ENCODE results near the gene SLC13A2. TPM values are rescaled to one million over a fixed set of nuclear protein-coding genes. Genes with fewer than 3 reads are reported as not detected.
"Not testable (repeated sequence)": the region's sequence is repeated elsewhere in the genome, so short reads cannot be mapped to it uniquely, and the experiment has no call there.

The SLC13A2 gene
- polyA plus RNA-seq, 3 donors, result 12.2 to 16.7 (median 13.3) TPM

DNA sequence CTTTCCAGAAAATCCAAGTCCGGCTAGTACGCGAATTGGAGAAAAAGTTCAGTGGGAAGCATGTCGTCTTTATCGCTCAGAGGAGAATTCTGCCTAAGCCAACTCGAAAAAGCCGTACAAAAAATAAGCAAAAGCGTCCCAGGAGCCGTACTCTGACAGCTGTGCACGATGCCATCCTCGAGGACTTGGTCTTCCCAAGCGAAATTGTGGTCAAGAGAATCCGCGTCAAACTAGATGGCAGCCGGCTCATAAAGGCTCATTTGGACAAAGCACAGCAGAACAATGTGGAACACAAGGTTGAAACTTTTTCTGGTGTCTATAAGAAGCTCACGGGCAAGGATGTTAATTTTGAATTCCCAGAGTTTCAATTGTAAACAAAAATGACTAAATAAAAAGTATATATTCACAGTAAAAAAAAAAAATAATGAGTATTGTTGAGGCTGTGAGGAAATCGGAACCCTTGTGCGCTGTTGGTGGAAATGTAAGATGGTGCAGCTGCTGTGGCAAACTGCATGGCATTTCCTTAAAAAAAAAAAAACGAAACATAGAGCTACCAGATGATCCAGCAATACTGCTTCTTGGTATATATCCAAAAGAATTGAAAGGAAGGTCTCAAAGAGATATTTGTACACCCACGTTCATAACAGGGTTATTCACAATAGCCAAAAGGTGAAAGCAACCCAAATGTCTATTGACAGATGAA is 5.3 kb upstream of the SLC13A2 start:
- DNase-seq (ENCODE audit: extremely low read depth in 1 of 11, low read depth in 9 of 11, low spot score in 4 of 11), result not testable (repeated sequence)

DNA sequence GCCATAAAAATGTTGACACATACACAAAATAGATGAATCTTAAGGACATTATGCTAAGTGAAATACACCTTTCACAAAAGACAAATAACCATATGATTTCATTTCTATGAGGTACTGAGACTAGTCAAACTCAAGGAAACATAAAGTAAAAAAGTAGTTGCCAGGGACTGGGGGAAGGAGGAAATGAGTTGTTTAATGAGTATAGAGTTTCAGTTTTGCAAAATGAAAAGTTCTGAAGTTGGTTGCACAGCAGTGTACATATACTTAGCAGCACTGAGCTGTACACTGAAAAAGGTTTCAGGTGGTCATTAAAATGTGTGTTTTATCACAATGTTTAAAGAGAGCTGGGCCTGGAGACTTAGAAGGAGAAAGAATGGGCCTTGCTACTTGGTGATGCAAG is 4.7 kb upstream of the SLC13A2 start:
- DNase-seq (ENCODE audit: extremely low read depth in 1 of 11, low read depth in 9 of 11, low spot score in 4 of 11), result no peak

DNA sequence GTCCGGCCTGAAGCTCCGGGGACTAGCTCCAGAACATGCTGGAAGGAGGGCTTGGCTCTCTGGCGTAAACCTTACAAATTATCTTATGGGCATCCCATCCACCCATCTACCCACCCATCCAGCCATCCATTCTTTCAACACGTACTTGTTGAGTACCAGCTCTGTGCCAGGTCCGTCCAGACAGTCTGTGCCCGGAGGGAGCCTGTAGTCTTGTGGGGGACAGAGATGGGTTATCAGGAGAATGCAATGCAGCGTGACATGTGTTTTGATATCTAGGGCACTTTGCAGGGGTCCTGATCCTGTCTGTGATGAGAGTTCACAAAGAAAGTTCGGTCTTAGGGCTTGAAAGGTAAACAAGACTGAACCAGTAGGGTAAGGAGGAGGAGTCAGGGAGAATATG is 4.1 kb upstream of the SLC13A2 start:
- DNase-seq (ENCODE audit: extremely low read depth in 1 of 11, low read depth in 9 of 11, low spot score in 4 of 11), result no peak

DNA sequence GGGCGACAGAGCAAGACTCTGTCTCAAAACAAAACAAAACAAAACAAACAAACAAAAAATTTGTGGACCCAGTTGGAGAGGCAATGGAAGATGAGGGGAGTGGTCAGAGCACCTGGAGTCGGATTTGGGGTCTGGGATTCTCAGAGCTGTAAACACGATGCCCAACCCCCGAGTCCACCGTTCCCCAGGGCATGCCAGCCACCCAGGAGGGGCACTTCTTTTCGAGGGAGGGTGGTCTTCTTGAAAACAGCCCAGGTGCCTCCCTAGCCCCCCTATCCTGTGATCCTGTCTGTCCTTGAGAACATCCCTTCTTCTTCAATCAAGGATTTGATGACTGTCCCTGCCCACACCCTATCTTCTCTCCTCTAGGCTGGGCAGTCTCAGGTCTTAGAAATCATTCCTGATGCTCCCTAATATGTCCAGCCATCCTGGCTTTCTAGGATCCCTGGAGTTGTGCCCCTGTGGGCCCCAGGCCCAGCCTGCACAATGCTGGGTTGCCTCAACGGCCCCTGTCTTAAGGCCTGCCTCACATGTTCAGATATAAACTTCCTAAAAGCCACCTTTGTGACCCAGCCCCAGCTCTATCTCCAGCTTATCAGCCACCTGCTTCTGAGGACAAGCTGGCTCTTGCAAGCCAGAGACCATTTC is 3.1 kb upstream of the SLC13A2 start:
- no peak for DNase-seq (ENCODE audit: extremely low read depth in 1 of 11, low read depth in 9 of 11, low spot score in 4 of 11)

DNA sequence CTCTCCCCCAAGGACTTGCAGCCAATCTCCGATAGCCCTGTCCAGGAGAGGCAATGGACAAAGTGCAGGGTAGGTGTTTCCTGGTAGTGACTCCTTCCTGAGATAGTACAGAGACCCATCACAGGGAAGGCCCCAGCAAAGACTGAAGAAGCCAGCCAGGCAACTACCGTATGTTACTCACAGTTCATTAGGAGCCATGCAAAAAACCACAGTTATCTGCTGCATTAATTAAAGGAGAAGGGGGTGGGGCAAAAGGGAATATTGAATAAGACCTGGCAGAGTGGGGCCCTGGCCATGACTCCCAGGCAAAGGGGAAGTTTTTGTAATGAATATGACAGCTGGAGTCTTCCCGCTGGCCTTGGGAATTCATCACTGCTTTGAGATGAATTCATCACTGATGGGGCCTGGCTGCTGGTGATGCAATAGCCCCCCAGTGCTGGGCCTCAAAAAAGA is 2.5 kb upstream of the SLC13A2 start:
- no peak for DNase-seq (ENCODE audit: extremely low read depth in 1 of 11, low read depth in 9 of 11, low spot score in 4 of 11)

DNA sequence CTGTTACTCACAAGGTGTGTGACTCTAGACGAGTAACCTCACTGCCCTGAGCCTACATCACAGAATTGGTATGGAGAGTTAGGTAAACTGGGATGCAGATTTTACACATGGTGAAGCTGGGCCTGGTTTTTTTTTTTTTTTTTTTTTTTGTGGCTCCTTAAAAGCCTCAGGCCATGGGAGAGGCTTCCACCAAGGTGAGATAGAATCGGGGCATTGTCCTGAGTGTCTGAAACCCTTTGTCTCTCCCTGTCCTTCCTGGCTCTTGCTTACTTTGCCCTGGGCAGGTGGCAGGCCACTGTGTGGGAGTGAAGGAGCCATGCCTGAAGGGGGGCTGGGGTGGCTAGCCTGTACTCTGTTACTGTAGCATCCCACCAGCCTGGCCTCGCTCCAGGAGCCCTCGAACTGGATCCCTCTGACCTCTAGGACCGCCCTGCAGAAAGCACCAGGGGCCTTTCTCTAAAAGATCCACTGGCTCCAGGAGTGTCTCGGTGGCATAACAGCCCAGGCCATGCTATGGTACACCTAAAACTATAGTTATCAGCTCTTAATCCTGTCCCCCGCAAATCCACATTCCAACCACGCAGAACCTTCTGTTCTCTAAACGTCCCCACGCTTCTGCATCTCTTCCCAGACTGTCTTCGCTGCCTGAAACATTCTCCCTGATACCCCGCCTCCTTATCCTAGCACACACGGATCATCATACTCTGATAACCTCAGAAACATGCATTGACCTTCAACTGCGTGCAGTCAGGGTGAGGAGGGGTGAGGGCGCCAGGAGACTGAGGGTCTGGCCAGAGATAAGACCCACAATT is 1.7 kb upstream of the SLC13A2 start:
- DNase-seq (ENCODE audit: extremely low read depth in 1 of 11, low read depth in 9 of 11, low spot score in 4 of 11), result no peak

DNA sequence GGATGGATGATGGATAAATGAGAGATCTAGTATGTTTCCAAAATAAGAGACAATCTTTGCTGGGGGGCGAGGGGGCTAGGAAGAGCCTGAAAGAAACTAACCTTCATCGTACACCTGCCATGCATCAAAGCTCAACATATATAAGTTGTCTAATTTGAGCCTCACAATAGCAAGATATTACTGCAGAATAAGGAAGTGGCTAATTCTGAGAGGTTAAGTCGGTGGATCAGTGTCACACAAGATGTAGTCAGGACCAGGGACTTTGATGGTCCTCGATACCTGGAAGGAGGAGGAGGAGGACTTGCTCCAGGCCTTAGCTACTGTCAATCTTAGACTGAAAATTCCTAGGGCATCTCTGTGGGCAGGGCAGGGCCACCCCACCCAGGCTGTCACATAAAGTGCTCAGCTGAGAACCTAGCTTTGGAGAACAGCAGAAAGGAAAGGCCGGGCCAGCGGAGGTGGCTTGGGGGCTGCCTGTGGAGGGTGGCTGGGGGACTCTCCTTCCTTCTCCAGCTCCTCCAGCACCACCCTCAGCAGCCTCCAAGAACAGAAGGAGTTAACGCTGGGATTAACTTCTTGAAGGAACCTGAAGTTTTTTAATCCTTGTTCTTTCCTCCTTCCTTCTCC is 460 bp upstream of the SLC13A2 start:
- DNase-seq (ENCODE audit: extremely low read depth in 1 of 11, low read depth in 9 of 11, low spot score in 4 of 11), result no peak

DNA sequence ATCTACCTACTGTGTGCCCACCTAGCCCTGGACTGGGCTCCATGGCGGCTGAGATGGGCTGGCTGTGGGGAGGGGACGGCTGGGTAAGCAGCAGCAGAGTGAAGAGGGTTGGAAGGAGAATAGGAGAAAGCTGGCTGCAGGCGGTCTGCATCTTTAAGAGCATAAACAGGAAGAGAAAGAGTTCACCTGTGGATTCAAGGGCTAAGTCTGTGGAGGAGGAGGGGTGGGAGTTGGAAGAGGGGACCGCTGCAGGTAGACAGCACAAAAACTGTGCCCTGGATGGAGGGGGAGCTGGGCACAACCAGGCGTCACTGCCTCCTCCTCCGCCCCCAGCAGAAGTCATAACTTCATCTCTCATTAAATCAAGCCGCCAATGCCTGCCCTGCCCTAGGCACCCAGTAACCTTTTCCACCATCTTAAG is 677 bp downstream of the SLC13A2 start:
- DNase-seq (ENCODE audit: extremely low read depth in 1 of 11, low read depth in 9 of 11, low spot score in 4 of 11), result no peak

DNA sequence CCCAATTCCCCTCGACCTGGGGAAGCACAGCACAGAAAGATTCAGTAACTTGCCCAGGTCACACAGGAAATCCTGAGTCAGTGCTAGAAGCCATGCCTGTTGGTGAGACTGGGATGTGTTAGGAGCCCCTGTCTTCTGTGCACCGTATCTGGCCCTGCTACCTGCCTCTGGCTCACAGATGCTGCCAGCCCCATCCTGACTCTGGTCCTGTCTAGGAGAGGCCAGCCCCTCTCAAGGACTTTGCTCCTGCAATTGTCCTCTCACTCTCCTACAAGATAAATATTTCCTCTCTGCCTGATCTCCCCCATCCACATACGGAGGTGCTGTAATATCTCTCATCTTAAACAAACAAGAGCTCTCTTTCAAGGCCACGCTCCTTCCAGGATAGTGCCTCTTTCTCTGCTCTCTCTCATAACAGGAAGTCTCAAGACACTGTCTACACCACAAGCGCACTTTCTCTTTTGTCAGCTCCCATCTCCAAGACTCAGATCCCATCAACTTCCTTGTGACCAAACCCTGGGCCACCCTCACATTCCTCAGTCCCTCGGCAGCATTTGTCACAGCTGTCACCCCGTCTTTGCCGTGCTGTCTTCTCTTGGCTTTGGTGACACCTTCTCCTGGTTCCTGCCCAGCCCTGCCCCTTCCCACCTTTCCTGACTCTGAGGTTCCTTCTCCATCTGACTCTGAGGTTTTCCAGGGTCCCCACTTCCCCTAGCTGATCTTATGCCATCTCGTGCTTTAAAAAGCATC is 1.9 kb downstream of the SLC13A2 start:
- no peak for DNase-seq (ENCODE audit: extremely low read depth in 1 of 11, low read depth in 9 of 11, low spot score in 4 of 11)

DNA sequence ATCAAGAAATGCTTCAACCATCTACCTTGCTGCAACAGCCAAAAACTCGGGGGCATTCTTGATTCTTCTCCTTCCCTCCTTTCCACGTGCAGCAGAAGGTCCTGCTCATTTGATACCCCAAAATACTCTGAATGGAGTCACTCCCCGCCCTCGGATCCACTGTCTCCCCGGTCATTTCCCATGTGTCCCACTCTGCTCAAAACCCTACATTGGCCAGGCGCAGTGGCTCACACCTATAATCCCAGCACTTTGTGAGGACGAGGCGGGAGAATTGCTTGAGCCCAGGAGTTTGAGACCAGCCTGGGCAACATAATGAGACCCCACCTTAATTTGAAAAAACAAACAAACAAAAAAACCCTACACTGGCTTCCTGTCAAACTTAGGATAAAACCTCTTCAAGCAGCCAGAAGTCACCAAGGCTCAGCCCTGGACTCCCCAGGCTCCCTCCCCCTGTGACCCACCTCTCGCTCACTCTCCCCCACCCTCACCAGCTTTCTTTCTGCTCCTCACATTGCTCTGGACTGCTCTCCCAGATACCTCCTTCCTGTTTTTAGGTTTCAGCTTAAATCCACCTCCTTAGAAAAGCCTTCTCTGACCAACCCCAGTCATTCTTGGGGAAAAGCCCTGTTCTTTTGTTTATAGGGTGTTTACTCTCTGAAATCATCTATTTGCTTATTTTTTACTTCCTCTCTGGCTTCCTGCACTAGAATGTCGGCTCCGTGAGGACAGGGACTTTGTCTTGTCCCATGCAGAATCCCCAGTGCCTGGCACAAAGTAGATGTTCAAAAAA is 2.8 kb downstream of the SLC13A2 start:
- no peak for DNase-seq (ENCODE audit: extremely low read depth in 1 of 11, low read depth in 9 of 11, low spot score in 4 of 11)

DNA sequence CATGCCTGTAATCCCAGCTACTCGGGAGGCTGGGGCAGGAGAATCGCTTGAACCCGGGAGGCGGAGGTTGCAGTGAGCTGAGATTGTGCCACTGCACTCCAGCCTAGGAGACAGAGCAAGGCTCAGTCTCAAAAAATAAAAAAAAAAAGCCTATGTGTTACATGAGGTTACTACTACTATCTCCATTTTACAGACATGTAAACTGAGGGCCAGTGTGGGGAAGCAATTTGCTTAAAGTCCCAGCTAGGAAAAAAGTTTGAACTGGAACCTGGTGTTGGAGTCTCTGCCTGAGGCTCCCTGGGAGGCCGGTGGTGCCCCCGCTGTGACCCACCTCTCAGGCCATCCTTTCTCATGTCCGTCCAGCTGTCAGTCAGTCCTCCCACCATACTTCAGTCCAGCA is 4.5 kb downstream of the SLC13A2 start:
- DNase-seq (ENCODE audit: extremely low read depth in 1 of 11, low read depth in 9 of 11, low spot score in 4 of 11), result no peak

DNA sequence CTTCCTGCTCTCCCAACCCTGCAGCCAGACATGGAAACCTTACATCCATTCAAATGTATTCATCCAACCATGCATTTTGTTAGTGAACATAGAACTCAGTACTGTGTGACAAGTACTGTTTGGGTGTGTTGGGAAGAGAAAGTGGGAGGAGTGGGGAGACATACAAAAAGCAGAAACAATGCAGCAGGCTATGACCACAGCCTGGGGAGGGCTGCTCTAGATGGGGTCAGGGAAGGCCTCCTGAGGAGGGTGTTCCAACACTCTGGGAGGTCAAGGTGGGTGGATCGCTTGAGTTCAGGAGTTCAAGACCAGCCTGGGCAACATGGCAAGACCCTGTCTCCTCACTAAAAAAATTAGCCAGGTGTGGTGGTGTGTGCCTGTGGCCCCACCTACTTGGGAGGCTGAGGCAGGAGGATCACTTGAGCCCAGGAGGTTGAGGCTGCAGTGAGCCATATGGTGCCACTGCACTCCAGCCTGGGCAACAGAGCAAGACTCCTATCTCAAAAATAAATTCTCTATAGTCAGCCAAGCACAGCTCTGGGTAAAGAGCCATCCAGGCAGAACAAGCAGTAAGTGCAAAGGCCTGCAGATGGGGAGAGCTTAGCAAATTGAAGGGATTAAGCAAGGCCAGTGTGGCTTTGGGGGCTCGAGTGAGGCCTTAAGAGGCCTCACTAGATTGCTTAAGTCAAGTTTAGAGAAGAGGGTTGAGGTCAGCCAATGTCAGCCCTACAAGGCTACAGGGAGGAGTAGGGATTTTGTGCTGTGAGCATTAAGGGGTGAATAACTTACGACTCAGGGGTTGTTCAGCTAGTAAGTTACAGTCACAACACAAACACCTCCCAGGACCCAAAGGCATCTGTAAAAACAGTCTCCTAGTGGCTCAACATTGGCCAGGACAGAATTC is 5.5 kb downstream of the SLC13A2 start:
- no peak for DNase-seq (ENCODE audit: extremely low read depth in 1 of 11, low read depth in 9 of 11, low spot score in 4 of 11)

DNA sequence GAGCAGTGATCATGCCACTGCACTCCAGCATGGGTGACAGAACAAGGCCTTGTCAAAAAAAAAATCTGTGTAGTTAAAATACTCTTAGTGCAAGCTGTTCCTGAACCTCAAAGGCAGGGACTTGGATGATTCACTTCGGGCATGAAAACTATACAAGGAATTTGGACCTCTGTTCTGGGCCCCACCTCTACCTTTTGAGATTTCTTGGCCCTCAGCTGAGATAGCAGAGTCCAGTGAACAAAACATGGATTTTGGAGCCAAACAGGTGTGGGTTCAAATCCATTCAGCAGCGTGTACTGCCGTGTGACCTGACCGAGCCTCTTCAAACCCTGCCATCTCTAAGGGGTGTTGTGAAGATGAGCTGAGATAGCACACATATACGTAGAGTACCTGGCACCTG is 6.8 kb downstream of the SLC13A2 start:
- DNase-seq (ENCODE audit: extremely low read depth in 1 of 11, low read depth in 9 of 11, low spot score in 4 of 11), result no peak

DNA sequence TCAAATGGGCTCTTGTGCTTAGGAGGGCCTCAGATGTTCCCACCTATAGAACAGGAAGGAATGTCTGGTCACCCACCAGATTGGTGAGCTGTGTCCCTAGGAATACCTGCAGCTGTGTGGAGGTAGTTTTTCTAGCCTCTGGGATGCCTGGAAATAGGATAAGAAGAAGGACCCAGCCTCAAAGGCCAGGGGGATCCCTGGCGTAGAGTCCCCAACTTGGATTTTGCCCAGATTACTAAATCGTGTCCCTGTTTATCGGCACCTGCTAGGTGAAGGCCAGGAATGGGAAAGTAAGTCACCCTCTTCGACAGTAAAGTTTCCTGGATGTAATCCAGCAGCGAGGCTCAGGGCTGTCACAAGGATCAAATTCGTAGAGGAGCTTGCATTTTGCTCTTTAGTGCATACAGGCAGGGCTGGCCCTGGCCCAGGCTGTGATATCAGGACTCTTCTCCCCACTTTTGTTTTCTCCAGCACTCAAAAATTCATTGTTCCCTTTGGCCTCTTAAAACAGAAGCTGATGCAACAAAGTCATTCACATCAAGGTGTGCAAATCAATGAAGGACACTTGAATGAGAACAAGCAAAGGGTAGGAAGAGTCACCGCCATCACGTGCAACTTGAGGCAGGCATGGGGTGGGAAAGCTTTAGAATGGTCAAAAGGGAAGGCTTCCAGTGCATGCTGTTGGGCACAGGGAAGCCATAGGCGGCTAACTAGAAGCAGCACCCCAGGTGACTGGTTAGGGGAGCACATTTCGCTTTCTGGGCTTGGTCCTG is 7.5 kb downstream of the SLC13A2 start:
- DNase-seq (ENCODE audit: extremely low read depth in 1 of 11, low read depth in 9 of 11, low spot score in 4 of 11), result no peak

DNA sequence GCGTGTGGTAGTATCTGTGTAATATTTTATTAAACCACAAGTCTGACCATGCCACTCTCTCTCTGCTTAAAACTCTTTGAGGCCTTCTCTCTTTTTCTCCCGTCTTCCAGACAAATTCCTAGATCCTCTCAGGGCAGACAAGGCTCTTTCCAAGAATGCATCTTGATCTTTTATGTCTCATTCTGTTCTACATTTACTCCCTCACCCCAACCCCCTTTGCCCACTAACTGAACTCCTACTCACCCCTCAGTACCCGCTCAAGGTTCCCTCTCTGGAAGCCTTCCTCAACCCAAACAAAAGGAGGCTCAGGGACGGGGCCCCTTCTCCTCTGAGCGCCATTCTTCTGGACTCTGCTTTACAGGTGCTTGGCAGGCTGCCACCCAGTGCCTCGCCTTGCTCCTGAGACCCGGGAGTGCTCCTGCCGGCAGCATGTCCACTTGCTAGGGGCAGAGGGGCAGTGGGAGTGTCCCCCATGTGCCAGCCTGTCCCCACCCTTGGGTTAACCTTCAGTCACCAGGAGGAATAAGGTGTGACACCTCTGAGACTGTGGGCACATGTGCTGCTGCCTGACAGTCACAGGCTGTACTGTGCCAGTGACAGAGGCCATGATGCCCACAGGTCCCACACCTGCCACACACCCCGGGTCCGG is 9.2 kb downstream of the SLC13A2 start:
- DNase-seq (ENCODE audit: extremely low read depth in 1 of 11, low read depth in 9 of 11, low spot score in 4 of 11), result no peak

DNA sequence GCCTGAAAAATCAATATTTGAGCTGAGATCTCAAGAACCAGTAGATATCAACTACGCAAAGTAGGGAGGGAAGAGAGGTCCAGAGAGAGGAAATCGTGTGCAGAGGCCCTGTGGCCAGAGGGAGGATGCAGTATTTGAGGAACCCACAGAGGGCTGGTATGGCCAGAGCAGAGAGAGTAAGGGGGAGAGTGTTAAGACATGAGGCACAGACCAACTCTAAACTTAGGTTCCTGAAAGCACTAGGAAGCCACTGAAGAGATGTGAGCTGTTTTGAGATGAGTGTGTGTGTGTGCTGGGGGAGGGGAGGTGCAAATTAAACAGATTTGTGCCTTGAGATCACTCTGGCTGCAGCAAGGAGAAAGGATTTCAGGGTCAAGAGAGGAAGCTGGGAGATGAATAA is 10.9 kb downstream of the SLC13A2 start:
- DNase-seq (ENCODE audit: extremely low read depth in 1 of 11, low read depth in 9 of 11, low spot score in 4 of 11), result no peak

Data from renal cortex interstitium (tissue), 11 donors.